ENCODE measurements around the gene RAMACL. TPM values are rescaled to one million over a fixed set of nuclear protein-coding genes. Genes with fewer than 3 reads are reported as not detected.

Gene RAMACL
- total RNA-seq, 1 experiment from 2014 or later = 2.2 TPM

GRCh38 chr6:166569206-166569605 lies 17.3 kb downstream of the RAMACL start:
- no peak overlapping the region for H3K4me3 Mint-ChIP-seq (ENCODE audit: low read depth, unreplicated experiment)
- H3K36me3 Mint-ChIP-seq (ENCODE audit: insufficient read depth, unreplicated experiment) = peaks cover 4% of the 10 kb centered on the region

GRCh38 chr6:166567813-166568212 lies 18.7 kb downstream of the RAMACL start:
- H3K27me3 Mint-ChIP-seq (ENCODE audit: unreplicated experiment) = no peaks in the 10 kb centered on the region
- no peak for DNase-seq
- no peak overlapping the region for H3K4me3 Mint-ChIP-seq (ENCODE audit: low read depth, unreplicated experiment)
- H3K36me3 Mint-ChIP-seq (ENCODE audit: insufficient read depth, unreplicated experiment) = peaks cover 4% of the 10 kb centered on the region
- intact Hi-C loops (cut with micrococcal nuclease; ENCODE audit: unreplicated experiment) = no loop called here
- no TSS peak for BruUV-seq (replicated peaks)
- no peak overlapping the region for H3K27ac Mint-ChIP-seq (ENCODE audit: unreplicated experiment)
- CTCF ChIA-PET = interaction anchor here (3.0 kb wide), 1 partner anchor 11 kb away, joined by 8 read pairs; no protein-coding TSS in a partner anchor
- no peak for TF ChIP-seq CTCF (IDR thresholded peaks at IDR 0.05; ENCODE audit: unreplicated experiment)
- H3K4me1 Mint-ChIP-seq (ENCODE audit: low read depth, unreplicated experiment) = no peaks in the 10 kb centered on the region
- H3K9me3 Mint-ChIP-seq (ENCODE audit: low read depth, unreplicated experiment) = no peaks in the 10 kb centered on the region

More at GRCh38 chr6:166569206-166569605, 17.3 kb downstream of the RAMACL start:
- no peak for TF ChIP-seq CTCF (IDR thresholded peaks at IDR 0.05; ENCODE audit: unreplicated experiment)
- no peak for DNase-seq
- CTCF ChIA-PET = no interaction called here
- BruUV-seq (replicated peaks) = no TSS peak
- intact Hi-C loops (cut with micrococcal nuclease; ENCODE audit: unreplicated experiment) = no loop called here
- Mint-ChIP-seq H3K9me3 (ENCODE audit: low read depth, unreplicated experiment) (no peaks in the 10 kb centered on the region), H3K27ac (ENCODE audit: unreplicated experiment) (no peak overlapping the region), H3K4me1 (ENCODE audit: low read depth, unreplicated experiment) (no peaks in the 10 kb centered on the region), H3K27me3 (ENCODE audit: unreplicated experiment) (no peaks in the 10 kb centered on the region)

- no peak overlapping the region for H3K4me3 Mint-ChIP-seq (ENCODE audit: low read depth, unreplicated experiment)
- CTCF ChIA-PET = interaction anchor here (3.0 kb wide), 1 partner anchor 10 kb away, joined by 8 read pairs; no protein-coding TSS in a partner anchor
- H3K27ac Mint-ChIP-seq (ENCODE audit: unreplicated experiment) = no peak overlapping the region
- no peaks in the 10 kb centered on the region for H3K9me3 Mint-ChIP-seq (ENCODE audit: low read depth, unreplicated experiment)
- no peak for TF ChIP-seq CTCF (IDR thresholded peaks at IDR 0.05; ENCODE audit: unreplicated experiment)
- BruUV-seq (replicated peaks) = no TSS peak
- H3K4me1 Mint-ChIP-seq (ENCODE audit: low read depth, unreplicated experiment) = no peaks in the 10 kb centered on the region
- H3K36me3 Mint-ChIP-seq (ENCODE audit: insufficient read depth, unreplicated experiment) = peaks cover 4% of the 10 kb centered on the region
- no peak for DNase-seq
- no peaks in the 10 kb centered on the region for H3K27me3 Mint-ChIP-seq (ENCODE audit: unreplicated experiment)
- intact Hi-C loops (cut with micrococcal nuclease; ENCODE audit: unreplicated experiment) = no loop called here
Measured at GRCh38 chr6:166567107-166567506, 19.4 kb downstream of the RAMACL start.

DNA sequence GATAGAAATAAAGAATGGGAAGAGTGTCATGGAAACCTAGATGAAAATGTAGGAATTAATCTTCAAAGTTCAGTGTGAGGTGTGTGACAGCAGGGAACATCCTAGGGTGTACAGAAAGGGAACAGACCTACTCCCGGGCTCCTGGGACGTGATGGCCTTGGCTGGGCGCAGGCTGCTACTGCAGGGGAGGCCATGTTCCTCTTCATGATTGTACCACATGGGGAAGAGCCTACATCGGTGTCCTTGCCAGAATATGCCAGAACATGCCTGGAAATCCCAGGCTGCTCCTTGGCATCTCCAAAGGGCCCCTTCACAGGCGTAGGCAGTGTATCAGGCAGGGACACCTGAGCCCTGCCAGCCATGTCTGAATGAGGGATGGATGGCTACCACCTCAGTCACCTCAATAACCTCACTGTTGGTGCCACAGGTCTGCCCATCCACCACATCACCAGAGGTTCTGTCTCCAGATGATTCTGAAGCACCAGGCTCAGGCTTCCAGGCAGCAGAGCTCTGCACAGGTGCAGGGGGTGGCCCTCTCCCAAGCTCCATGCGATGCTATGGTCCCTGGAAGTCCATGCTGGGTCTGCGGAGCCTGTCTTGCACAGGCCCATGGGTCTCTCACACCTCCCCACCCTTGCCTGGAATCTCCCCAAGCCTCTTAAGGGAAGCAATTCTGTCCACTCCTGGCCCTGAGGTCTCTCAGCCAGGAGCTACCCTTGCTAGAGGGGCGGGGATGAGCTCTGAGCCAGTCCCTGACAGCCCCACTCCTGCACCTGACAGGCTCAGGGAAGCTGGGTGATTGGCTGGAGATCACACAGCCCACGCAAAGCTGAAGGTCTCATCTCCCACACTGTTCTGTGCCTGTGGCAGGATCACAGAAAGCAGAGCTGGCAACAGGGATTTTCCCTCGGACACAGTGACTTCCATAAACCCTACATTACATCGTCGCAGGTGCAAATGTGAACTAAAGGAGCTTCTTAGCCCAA lies 20.2 kb downstream of the RAMACL start:
- Mint-ChIP-seq H3K36me3 (ENCODE audit: insufficient read depth, unreplicated experiment) (peaks cover 4% of the 10 kb centered on the region), H3K9me3 (ENCODE audit: low read depth, unreplicated experiment) (no peaks in the 10 kb centered on the region), H3K27me3 (ENCODE audit: unreplicated experiment) (no peaks in the 10 kb centered on the region), H3K27ac (ENCODE audit: unreplicated experiment) (no peak overlapping the region), H3K4me3 (ENCODE audit: low read depth, unreplicated experiment) (no peak overlapping the region), H3K4me1 (ENCODE audit: low read depth, unreplicated experiment) (peaks cover 3% of the 10 kb centered on the region)
- BruUV-seq (replicated peaks) = no TSS peak
- intact Hi-C loops (cut with micrococcal nuclease; ENCODE audit: unreplicated experiment) = no loop called here
- CTCF ChIA-PET = interaction anchor here (3.0 kb wide), 1 partner anchor 9 kb away, joined by 8 read pairs; no protein-coding TSS in a partner anchor
- no peak for TF ChIP-seq CTCF (IDR thresholded peaks at IDR 0.05; ENCODE audit: unreplicated experiment)
- DNase-seq = no peak

Data from Calu3 (cell line).